Activated CD4-positive, alpha-beta memory T cell treated with anti-CD3 and anti-CD28 coated beads, Interleukin-2, amount 10 ng/mL, durations not matched to agents 7 days and 5 days (primary cell): ENCODE data around the gene MVB12B. TPM values are rescaled to one million over a fixed set of nuclear protein-coding genes. Genes with fewer than 3 reads are reported as not detected.
A peak's percentile ranks its signal among the peaks of the same experiment; 100 is the strongest.

Source experiments
- CTCF ChIA-PET: fragments of 350-600 bp; sonication (Branson Sonifier 250); formaldehyde crosslinking; loops from one replicate; lab custom pipeline; 2021; ENCODE audit warnings: antibody characterized with exemption, inconsistent platforms; lab: Charles Lee
- POLR2A ChIA-PET: fragments of 350-600 bp; sonication (Branson Sonifier 250); formaldehyde crosslinking; loops from one replicate; lab custom pipeline; 2021; ENCODE audit warnings: antibody characterized with exemption; lab: Charles Lee
- DNase-seq: peaks from one replicate; pipeline ENCODE4 v3.0.0-alpha.2; 2020
- H3K27ac Mint-ChIP-seq: one replicate; pipeline ENCODE4 v1.8.0; 2021; ENCODE audit warnings: mild to moderate bottlenecking, mixed read lengths
- H3K27me3 Mint-ChIP-seq: one replicate; pipeline ENCODE4 v1.8.0; 2021; ENCODE audit warnings: mixed read lengths
- H3K36me3 Mint-ChIP-seq: one replicate; pipeline ENCODE4 v1.8.0; 2021; ENCODE audit warnings: low read depth, mixed read lengths
- H3K4me1 Mint-ChIP-seq: one replicate; pipeline ENCODE4 v1.8.0; 2021; ENCODE audit warnings: mixed read lengths
- H3K4me3 Mint-ChIP-seq: one replicate; pipeline ENCODE4 v1.8.0; 2021; ENCODE audit warnings: mild to moderate bottlenecking, mixed read lengths
- H3K9me3 Mint-ChIP-seq: one replicate; pipeline ENCODE4 v1.8.0; 2021; ENCODE audit warnings: mixed read lengths
- total RNA-seq, 2 experiments: library from RNA; stranded (reverse); gene quantifications; one replicate each; pipeline ENCODE4 v1.2.3, GENCODE V29; 2021

MVB12B gene
- total RNA-seq, 2 experiments from 2014 or later, result 1.8 to 2.4 TPM

- no peaks in the 10 kb centered on the region for H3K9me3 Mint-ChIP-seq
- no peaks in the 10 kb centered on the region for H3K36me3 Mint-ChIP-seq
- H3K4me3 Mint-ChIP-seq, result no peak overlapping the region
- no peaks in the 10 kb centered on the region for H3K4me1 Mint-ChIP-seq
- CTCF ChIA-PET, result no interaction called here
- H3K27ac Mint-ChIP-seq, result no peak overlapping the region
- DNase-seq, result no peak
- peaks cover 19% of the 10 kb centered on the region for H3K27me3 Mint-ChIP-seq
- POLR2A ChIA-PET, result interaction anchor here (2.0 kb wide), 1 partner anchor 11 kb away, joined by 6 read pairs; no protein-coding TSS in a partner anchor
Observed at GRCh38 chr9:126506361-126507317, 180.0 kb downstream of the MVB12B start.

DNA sequence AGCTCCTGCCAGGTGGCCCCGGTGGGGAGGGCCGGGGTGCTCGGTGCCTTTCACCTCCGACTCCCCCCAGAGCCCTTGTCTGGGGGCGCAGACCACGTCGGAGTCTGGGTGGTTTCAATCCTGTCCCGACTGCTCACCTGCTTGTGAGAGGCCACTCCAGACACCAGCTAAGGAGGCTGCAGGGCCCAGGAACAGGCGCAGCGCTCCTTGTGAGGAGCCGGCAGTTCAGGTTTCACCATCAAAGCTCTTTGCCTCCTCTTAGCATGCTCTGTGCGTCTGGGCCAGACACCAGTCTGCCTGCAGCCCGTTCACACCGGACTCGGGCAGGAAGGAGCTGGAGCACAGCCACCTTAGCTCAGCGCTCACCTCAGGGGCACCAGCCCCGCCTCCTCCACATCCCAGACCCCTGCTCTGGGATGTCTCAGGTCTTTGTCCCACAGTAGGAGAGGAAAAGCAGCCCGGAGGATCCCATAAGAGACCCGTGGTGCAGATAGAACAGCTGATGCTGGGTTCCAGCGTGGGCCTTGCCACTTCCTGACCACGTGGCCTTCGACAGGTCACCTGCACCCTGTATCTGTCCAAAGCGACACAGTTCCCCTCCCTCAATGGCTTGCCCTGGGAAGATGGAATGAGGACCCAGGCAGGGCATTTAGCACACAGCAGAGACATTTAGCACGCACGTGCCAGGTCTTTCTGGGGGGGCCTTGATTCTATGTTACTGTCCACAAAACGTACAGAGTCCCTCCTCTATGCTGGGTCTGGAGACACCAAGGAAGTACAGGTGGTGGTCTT lies 180.9 kb downstream of the MVB12B start:
- no peak for DNase-seq
- Mint-ChIP-seq H3K36me3 (no peaks in the 10 kb centered on the region), H3K27ac (no peak overlapping the region), H3K4me1 (no peaks in the 10 kb centered on the region), H3K9me3 (no peaks in the 10 kb centered on the region), H3K27me3 (peaks cover 25% of the 10 kb centered on the region), H3K4me3 (no peak overlapping the region)
- POLR2A ChIA-PET, result interaction anchor here (2.0 kb wide), 1 partner anchor 10 kb away, joined by 6 read pairs; no protein-coding TSS in a partner anchor
- CTCF ChIA-PET, result interaction anchor here (1.2 to 2.3 kb wide), 2 partner anchors 8 to 50 kb away, joined by 3 to 11 read pairs; no protein-coding TSS in a partner anchor

GRCh38 chr9:126508171-126508591 lies 181.6 kb downstream of the MVB12B start:
- POLR2A ChIA-PET, result interaction anchor here (2.0 kb wide), 1 partner anchor 9 kb away, joined by 6 read pairs; no protein-coding TSS in a partner anchor
- no peak for DNase-seq
- Mint-ChIP-seq H3K9me3 (no peaks in the 10 kb centered on the region), H3K4me1 (no peaks in the 10 kb centered on the region), H3K27ac (no peak overlapping the region), H3K27me3 (peaks cover 28% of the 10 kb centered on the region), H3K36me3 (no peaks in the 10 kb centered on the region), H3K4me3 (no peak overlapping the region)
- CTCF ChIA-PET, result interaction anchor here (1.2 to 2.3 kb wide), 2 partner anchors 9 to 49 kb away, joined by 3 to 11 read pairs; no protein-coding TSS in a partner anchor

GRCh38 chr9:126508928-126509327 lies 182.3 kb downstream of the MVB12B start:
- ChIA-PET POLR2A (interaction anchor here (2.0 kb wide), 1 partner anchor 9 kb away, joined by 6 read pairs; no protein-coding TSS in a partner anchor), CTCF (interaction anchor here (1.2 to 2.3 kb wide), 2 partner anchors 10 to 49 kb away, joined by 3 to 11 read pairs; no protein-coding TSS in a partner anchor)
- H3K27me3 Mint-ChIP-seq, result peaks cover 35% of the 10 kb centered on the region

GRCh38 chr9:126509718-126510117 lies 183.1 kb downstream of the MVB12B start:
- no peaks in the 10 kb centered on the region for H3K4me1 Mint-ChIP-seq
- ChIA-PET POLR2A (no interaction called here), CTCF (interaction anchor here (0.9 to 2.3 kb wide), 2 partner anchors 11 to 48 kb away, joined by 3 to 11 read pairs; no protein-coding TSS in a partner anchor)
- no peaks in the 10 kb centered on the region for H3K36me3 Mint-ChIP-seq
- peaks cover 35% of the 10 kb centered on the region for H3K27me3 Mint-ChIP-seq
- H3K9me3 Mint-ChIP-seq, result no peaks in the 10 kb centered on the region
- no peak overlapping the region for H3K4me3 Mint-ChIP-seq
- no peak for DNase-seq
- H3K27ac Mint-ChIP-seq, result no peak overlapping the region

More at GRCh38 chr9:126508928-126509327, 182.3 kb downstream of the MVB12B start:
- no peaks in the 10 kb centered on the region for H3K36me3 Mint-ChIP-seq
- DNase-seq, result no peak
- H3K9me3 Mint-ChIP-seq, result no peaks in the 10 kb centered on the region
- no peak overlapping the region for H3K4me3 Mint-ChIP-seq
- no peak overlapping the region for H3K27ac Mint-ChIP-seq
- H3K4me1 Mint-ChIP-seq, result no peaks in the 10 kb centered on the region

DNA sequence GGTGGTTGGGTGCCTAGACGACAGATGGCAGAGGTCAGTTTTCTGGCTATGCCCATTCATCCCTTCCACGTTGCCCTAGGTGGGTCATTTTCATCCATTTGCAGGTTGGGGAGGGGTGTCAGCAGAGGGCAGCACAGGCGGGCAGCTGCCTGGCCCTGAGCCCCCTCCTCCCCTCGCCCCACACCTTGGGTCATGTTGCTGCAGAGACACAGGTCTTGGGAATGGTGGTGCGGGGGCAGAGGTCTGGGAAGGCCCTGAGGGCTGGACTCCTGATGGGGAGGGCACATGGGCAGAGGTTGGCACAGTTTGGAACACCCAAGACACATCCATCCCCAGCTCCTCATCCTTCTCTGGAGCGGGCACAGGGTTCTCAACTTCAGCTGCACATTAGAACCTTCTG lies 183.9 kb downstream of the MVB12B start:
- ChIA-PET CTCF (interaction anchor here (0.6 to 3.0 kb wide), 3 partner anchors 11 to 38 kb away, joined by 3 to 17 read pairs (median 4); no protein-coding TSS in a partner anchor), POLR2A (no interaction called here)
- no peak overlapping the region for H3K4me3 Mint-ChIP-seq
- H3K4me1 Mint-ChIP-seq, result peaks cover 5% of the 10 kb centered on the region
- no peak for DNase-seq
- H3K27ac Mint-ChIP-seq, result no peak overlapping the region
- peaks cover 44% of the 10 kb centered on the region for H3K27me3 Mint-ChIP-seq
- no peaks in the 10 kb centered on the region for H3K9me3 Mint-ChIP-seq
- no peaks in the 10 kb centered on the region for H3K36me3 Mint-ChIP-seq

DNA sequence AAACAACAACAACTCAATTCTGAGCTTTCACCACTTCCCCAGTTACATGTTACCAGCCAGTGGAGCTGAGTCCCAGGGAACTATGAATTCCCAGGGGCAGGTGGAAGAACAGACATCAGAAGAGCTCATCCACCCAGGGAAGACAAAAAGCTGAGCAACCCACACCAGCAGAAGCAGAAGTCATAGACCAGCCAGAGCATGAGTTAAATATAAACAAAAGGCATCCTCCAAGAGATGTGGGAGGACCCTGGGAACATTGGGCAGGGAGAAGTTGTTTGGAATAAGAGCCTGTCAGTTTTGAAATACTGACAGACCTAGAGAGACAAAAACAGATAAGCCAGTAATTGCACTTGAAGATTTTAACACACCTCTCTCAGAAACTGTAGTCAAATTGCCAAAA lies 184.8 kb downstream of the MVB12B start:
- ChIA-PET POLR2A (no interaction called here), CTCF (interaction anchor here (2.1 to 3.0 kb wide), 2 partner anchors 11 to 14 kb away, joined by 4 to 17 read pairs; no protein-coding TSS in a partner anchor)
- Mint-ChIP-seq H3K36me3 (no peaks in the 10 kb centered on the region), H3K27me3 (peaks cover 48% of the 10 kb centered on the region), H3K4me3 (no peak overlapping the region), H3K27ac (no peak overlapping the region), H3K9me3 (no peaks in the 10 kb centered on the region), H3K4me1 (peaks cover 7% of the 10 kb centered on the region)
- no peak for DNase-seq

- POLR2A ChIA-PET, result no interaction called here
- no peaks in the 10 kb centered on the region for H3K9me3 Mint-ChIP-seq
- CTCF ChIA-PET, result interaction anchor here (1.0 to 3.0 kb wide), 2 partner anchors 13 to 41 kb away, joined by 4 to 17 read pairs; no protein-coding TSS in a partner anchor
- H3K27ac Mint-ChIP-seq, result no peak overlapping the region
- no peak for DNase-seq
- H3K27me3 Mint-ChIP-seq, result peaks cover 65% of the 10 kb centered on the region
- H3K36me3 Mint-ChIP-seq, result no peaks in the 10 kb centered on the region
- no peak overlapping the region for H3K4me3 Mint-ChIP-seq
- peaks cover 26% of the 10 kb centered on the region for H3K4me1 Mint-ChIP-seq
Observed at GRCh38 chr9:126513159-126514036, 186.8 kb downstream of the MVB12B start.

DNA sequence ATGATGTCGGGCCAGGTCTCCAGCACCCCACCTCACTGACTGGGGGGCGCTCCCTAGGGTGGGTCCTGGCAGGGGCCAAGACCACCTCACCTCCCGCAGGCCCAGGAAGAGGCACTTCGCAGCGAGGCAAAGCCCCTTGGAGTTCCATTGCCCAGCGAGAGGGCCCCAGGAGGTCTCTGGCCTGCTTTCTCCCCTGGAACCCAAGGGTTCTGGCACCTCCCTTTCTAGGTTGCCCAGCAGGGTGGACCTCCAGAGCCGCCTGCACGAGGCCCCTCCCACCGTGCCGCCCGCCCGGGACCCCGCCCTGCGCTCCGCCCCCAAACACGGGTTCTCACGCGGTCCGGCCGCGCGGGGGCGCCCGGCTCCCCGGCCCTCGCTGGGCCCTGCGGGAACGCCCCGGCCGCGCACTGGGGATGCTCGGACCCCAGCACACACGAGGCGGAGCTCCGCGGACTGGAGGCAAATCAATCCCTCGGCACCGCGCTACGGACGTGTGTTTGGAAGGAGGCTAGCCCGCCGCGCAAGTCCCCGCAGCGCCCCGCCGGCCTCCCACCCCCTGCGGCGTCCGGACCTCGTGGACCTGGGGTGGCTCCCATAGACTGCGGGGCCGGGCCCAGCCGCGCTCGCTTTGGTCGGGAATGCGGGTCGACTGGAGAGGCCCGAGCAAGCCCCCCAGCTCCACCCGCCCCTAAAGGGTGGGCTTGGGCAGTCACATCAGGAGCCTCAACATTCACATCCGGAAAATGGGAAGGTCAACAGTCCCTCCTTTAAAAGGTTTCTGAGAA lies 187.6 kb downstream of the MVB12B start:
- DNase-seq, result peak; percentile 63
- Mint-ChIP-seq H3K4me1 (peaks cover 35% of the 10 kb centered on the region), H3K27ac (no peak overlapping the region), H3K27me3 (peaks cover 68% of the 10 kb centered on the region), H3K36me3 (no peaks in the 10 kb centered on the region), H3K4me3 (no peak overlapping the region), H3K9me3 (no peaks in the 10 kb centered on the region)
- CTCF ChIA-PET, result interaction anchor here (1.0 to 3.5 kb wide), 4 partner anchors 17 to 43 kb away, joined by 3 to 24 read pairs (median 4); no protein-coding TSS in a partner anchor
- POLR2A ChIA-PET, result no interaction called here

DNA sequence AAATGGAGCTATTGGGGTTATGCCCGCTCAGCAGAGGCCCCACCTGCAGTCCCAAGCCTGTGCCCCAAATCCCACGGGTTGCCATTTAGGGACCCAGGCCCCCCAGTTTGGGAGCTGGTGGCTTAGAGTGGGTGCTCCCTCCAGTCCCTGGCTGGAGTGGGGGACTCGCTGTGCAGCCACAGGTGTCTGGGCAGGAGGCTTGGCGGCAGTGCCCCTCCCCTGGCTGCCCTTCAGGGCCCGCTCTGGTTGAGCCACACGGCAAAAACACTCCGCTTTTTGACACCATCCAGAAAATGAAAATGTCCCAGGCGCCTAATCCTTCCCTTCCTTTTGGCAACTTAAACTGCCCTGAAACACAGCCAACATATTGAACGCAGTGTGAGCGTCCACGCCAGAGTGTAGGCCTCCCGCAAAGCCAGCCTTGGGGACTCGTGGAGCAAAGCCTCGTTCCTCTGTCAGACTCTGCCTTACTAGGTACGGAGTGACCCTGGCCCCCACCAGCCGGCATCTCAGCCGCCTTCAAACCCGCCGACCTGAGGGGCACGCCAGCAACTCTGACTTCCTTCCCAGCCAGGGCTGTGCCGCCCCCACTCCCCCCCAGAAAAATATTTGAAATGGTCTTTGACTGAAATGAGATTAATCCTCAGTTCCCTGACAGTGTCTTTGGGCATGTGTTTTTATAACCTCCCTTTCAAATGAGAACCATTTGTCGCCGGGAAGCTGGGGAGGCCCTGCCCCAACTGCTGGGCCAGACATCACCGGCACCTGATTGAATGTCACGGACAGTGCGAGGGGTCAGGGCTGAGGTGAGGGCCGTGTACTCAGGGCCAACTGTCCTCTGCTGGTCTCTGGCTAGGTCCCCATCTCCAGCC lies 188.6 kb downstream of the MVB12B start:
- H3K27me3 Mint-ChIP-seq, result peaks cover 72% of the 10 kb centered on the region
- no peaks in the 10 kb centered on the region for H3K36me3 Mint-ChIP-seq
- no peak overlapping the region for H3K4me3 Mint-ChIP-seq
- ChIA-PET CTCF (interaction anchor here (0.6 to 3.5 kb wide), 5 partner anchors 16 to 1653 kb away, joined by 3 to 24 read pairs (median 4); no protein-coding TSS in a partner anchor), POLR2A (no interaction called here)
- H3K9me3 Mint-ChIP-seq, result no peaks in the 10 kb centered on the region
- H3K4me1 Mint-ChIP-seq, result peaks cover 43% of the 10 kb centered on the region
- DNase-seq, result no peak
- no peak overlapping the region for H3K27ac Mint-ChIP-seq
